HG02938 (cell line): ENCODE measurements around the gene GRB7.
"Not testable (repeated sequence)": the region's sequence is repeated elsewhere in the genome, so short reads cannot be mapped to it uniquely, and the experiment has no call there.

Experiments
- ATAC-seq: cut with Tn5 transposase; IDR thresholded peaks from one replicate; pipeline ENCODE4 v1.9.1; 2021; ENCODE audit warnings: mild to moderate bottlenecking, moderate library complexity; ENCODE audit not compliant: unreplicated experiment

GRB7 gene

GRCh38 chr17:39709319-39709997 is 28.3 kb upstream of the GRB7 start:
- no peak for ATAC-seq

- ATAC-seq, result no peak
These were observed 27.5 kb upstream of the GRB7 start for GRCh38 chr17:39709998-39710964.

GRCh38 chr17:39711071-39711470 is 26.7 kb upstream of the GRB7 start:
- not testable (repeated sequence) for ATAC-seq

GRCh38 chr17:39711851-39712250 is 25.9 kb upstream of the GRB7 start:
- ATAC-seq, result no peak

GRCh38 chr17:39714234-39714633 is 23.5 kb upstream of the GRB7 start:
- ATAC-seq, result no peak

GRCh38 chr17:39715375-39716072 is 22.2 kb upstream of the GRB7 start:
- ATAC-seq, result no peak

GRCh38 chr17:39716073-39716818 is 21.5 kb upstream of the GRB7 start:
- ATAC-seq, result no peak

GRCh38 chr17:39716879-39717536 is 20.7 kb upstream of the GRB7 start:
- ATAC-seq, result no peak

- ATAC-seq, result no peak
These were observed 20.1 kb upstream of the GRB7 start for GRCh38 chr17:39717660-39718059.

- ATAC-seq, result no peak
These were observed 18.0 kb upstream of the GRB7 start for GRCh38 chr17:39719563-39720355.

GRCh38 chr17:39722104-39722503 is 15.6 kb upstream of the GRB7 start:
- no peak for ATAC-seq

- ATAC-seq, result no peak
These were observed 14.5 kb upstream of the GRB7 start for GRCh38 chr17:39722965-39723848.

GRCh38 chr17:39724731-39725130 is 13.0 kb upstream of the GRB7 start:
- ATAC-seq, result no peak

- ATAC-seq, result not testable (repeated sequence)
These were observed 11.8 kb upstream of the GRB7 start for GRCh38 chr17:39725923-39726322.

GRCh38 chr17:39726617-39727016 is 11.1 kb upstream of the GRB7 start:
- ATAC-seq, result no peak

- ATAC-seq, result no peak
These were observed 10.2 kb upstream of the GRB7 start for GRCh38 chr17:39727556-39727955.

- no peak for ATAC-seq
These were observed 8.4 kb upstream of the GRB7 start for GRCh38 chr17:39729280-39729851.
